ENCODE measurements around the gene ANKIB1.

Gene ANKIB1

DNA sequence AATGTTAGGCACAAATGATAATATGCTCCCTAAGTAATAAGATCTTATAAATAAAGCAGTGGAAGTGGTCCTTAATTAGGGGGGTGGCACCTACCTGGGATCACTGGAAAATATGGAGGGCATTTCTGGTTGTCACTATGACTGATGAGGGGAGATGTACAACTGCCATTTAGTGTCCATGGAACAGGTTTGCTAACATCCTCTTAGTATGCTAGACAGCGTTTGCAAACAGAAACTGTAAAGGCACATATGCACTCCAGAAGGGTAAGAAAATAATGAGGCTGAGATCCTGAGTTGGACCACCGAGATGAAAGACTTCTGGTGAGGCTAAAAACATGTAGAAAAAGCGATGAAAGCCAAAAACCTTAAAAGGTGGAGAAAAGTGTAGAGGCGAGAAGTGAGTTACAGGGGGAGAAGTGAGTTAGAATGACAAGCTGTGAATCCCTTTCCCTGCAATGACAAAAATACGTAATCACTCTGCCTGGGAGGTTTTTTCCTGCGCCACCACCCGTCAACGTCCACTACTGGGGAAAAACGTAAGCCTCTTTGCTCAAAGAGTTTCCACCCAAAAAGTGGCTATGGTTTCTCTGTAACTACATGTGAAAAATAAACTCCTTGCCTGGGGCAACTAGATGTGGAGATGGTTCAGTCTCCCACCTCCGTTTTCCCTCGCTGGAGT lies 827 bp upstream of the ANKIB1 start:
- CTCF ChIA-PET: interaction anchor here (0.6 to 1.6 kb wide), 5 partner anchors 67 to 383 kb away, joined by 3 to 9 read pairs (median 3); partner anchors contain the start of gene GATAD1

GRCh38 chr7:92246360-92247101 lies 757 bp downstream of the ANKIB1 start:
- TF ChIP-seq ZNF157 (tag by site-specific recombination; IDR thresholded peaks at IDR 0.05): no peak
- TF ChIP-seq ZFHX2 (tag by site-specific recombination; conservative IDR thresholded peaks at IDR 0.05): 0 out of 2 replicates have a peak, but pooled peaks have one; percentile 10
- peak; percentile 62 for TF ChIP-seq ZBTB17 (tag by site-specific recombination; IDR thresholded peaks at IDR 0.05)
- TF ChIP-seq GLI4 (tag by site-specific recombination; IDR thresholded peaks at IDR 0.05): no peak
- TF ChIP-seq, protein P1, sequence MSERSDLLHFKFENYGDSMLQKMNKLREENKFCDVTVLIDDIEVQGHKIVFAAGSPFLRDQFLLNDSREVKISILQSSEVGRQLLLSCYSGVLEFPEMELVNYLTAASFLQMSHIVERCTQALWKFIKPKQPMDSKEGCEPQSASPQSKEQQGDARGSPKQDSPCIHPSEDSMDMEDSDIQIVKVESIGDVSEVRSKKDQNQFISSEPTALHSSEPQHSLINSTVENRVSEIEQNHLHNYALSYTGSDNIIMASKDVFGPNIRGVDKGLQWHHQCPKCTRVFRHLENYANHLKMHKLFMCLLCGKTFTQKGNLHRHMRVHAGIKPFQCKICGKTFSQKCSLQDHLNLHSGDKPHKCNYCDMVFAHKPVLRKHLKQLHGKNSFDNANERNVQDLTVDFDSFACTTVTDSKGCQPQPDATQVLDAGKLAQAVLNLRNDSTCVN (tag by site-specific recombination; optimal IDR thresholded peaks at IDR 0.05): peak; percentile 4
- peak; percentile 57 for TF ChIP-seq ZNF335 (tag by site-specific recombination; conservative IDR thresholded peaks at IDR 0.05)
- peak; percentile 53 for TF ChIP-seq PRDM1 (tag by site-specific recombination; IDR thresholded peaks at IDR 0.05)
- TF ChIP-seq ZNF600 (tag by site-specific recombination; IDR thresholded peaks at IDR 0.05): peak; percentile 78
- TF ChIP-seq SCRT2 (tag by site-specific recombination; IDR thresholded peaks at IDR 0.05): no peak
- peaks cover 4% of the 10 kb centered on the region; the same call in 1 of the 2 replicates for H3K4me1 ChIP-seq (ENCODE audit: control insufficient read depth, insufficient read depth, low read length)
- ChIA-PET POLR2A (interaction anchor here (0.6 to 1.9 kb wide), 11 partner anchors 10 to 231 kb away, joined by 3 to 22 read pairs (median 5); partner anchors contain the start of genes CYP51A1 and GATAD1), CTCF (interaction anchor here (0.6 to 1.6 kb wide), 5 partner anchors 69 to 178 kb away, joined by 3 to 4 read pairs (median 4); no protein-coding TSS in a partner anchor)
- H3K4me3 ChIP-seq (ENCODE audit: low read depth, low read length): peak overlapping the region; percentile 93
- H3K9me3 ChIP-seq (ENCODE audit: control insufficient read depth, insufficient read depth, low read depth, low read length): no peaks in the 10 kb centered on the region
- peaks cover 0 to 11% of the 10 kb centered on the region in 2 experiments; a peak in 2 of 3 replicates for H3K36me3 ChIP-seq (ENCODE audit: control insufficient read depth in 2 of 2, insufficient read depth in 1 of 2, low read length in 2 of 2)
- peak overlapping the region; percentile 81 for H3K27ac ChIP-seq (ENCODE audit: extremely low read depth, low read depth, low read length)

More for the DNA sequence above, 827 bp upstream of the ANKIB1 start:
- TF ChIP-seq WT1 (tag by site-specific recombination; IDR thresholded peaks at IDR 0.05): no peak
- peak; percentile 87 for TF ChIP-seq PRDM1 (tag by site-specific recombination; IDR thresholded peaks at IDR 0.05)
- TF ChIP-seq ZNF658 (tag by site-specific recombination; IDR thresholded peaks at IDR 0.05): no peak
- no peak for TF ChIP-seq ZSCAN30 (tag by site-specific recombination; IDR thresholded peaks at IDR 0.05)
- TF ChIP-seq KLF16 (tag by site-specific recombination; IDR thresholded peaks at IDR 0.05): no peak
- 0 out of 2 replicates have a peak, but pooled peaks have one; percentile 34 for TF ChIP-seq GLIS1 (tag by site-specific recombination; IDR thresholded peaks at IDR 0.05)
- TF ChIP-seq YY2 (tag by site-specific recombination; IDR thresholded peaks at IDR 0.05): no peak
- no peak for TF ChIP-seq SP2 (tag by site-specific recombination; IDR thresholded peaks at IDR 0.05)
- H3K9me3 ChIP-seq (ENCODE audit: control insufficient read depth, insufficient read depth, low read depth, low read length): no peaks in the 10 kb centered on the region
- H3K4me1 ChIP-seq (ENCODE audit: control insufficient read depth, insufficient read depth, low read length): peaks cover 4% of the 10 kb centered on the region; the same call in 1 of the 2 replicates
- H3K36me3 ChIP-seq (ENCODE audit: control insufficient read depth in 2 of 2, insufficient read depth in 1 of 2, low read length in 2 of 2): peaks cover 13 to 27% of the 10 kb centered on the region in 2 experiments
- peak overlapping the region; percentile 93 for H3K4me3 ChIP-seq (ENCODE audit: low read depth, low read length)
- H3K27ac ChIP-seq (ENCODE audit: extremely low read depth, low read depth, low read length): peak overlapping the region; percentile 81
- POLR2A ChIA-PET: interaction anchor here (0.7 to 1.9 kb wide), 11 partner anchors 8 to 284 kb away, joined by 3 to 22 read pairs (median 4); partner anchors contain the start of genes CYP51A1, GATAD1, PEX1 and RBM48

- POLR2A ChIA-PET: no interaction called here
- Histone ChIP-seq H3K36me3 (ENCODE audit: control insufficient read depth in 2 of 2, insufficient read depth in 1 of 2, low read length in 2 of 2) (no peaks in the 10 kb centered on the region; a peak in 1 of 3 replicates), H3K27ac (ENCODE audit: extremely low read depth, low read depth, low read length) (no peak overlapping the region), H3K4me1 (ENCODE audit: control insufficient read depth, insufficient read depth, low read length) (no peaks in the 10 kb centered on the region), H3K4me3 (ENCODE audit: low read depth, low read length) (no peak overlapping the region), H3K9me3 (ENCODE audit: control insufficient read depth, insufficient read depth, low read depth, low read length) (no peaks in the 10 kb centered on the region)
- CTCF ChIA-PET: no interaction called here
- no peak for TF ChIP-seq ZNF211 (tag by site-specific recombination; IDR thresholded peaks at IDR 0.05; ENCODE audit: low read depth)
- no peak for TF ChIP-seq TRIM28 (IDR thresholded peaks at IDR 0.05; ENCODE audit: borderline replicate concordance, low read length)
- no peak for TF ChIP-seq ZFP69B (tag by site-specific recombination; IDR thresholded peaks at IDR 0.05)
- TF ChIP-seq ZNF707 (tag by site-specific recombination; IDR thresholded peaks at IDR 0.05): no peak
- TF ChIP-seq ZNF664 (tag by site-specific recombination; IDR thresholded peaks at IDR 0.05): no peak
- no peak for TF ChIP-seq ZNF600 (tag by site-specific recombination; IDR thresholded peaks at IDR 0.05)
- TF ChIP-seq ZNF555 (tag by site-specific recombination; conservative IDR thresholded peaks at IDR 0.05): no peak
- no peak for TF ChIP-seq ZNF132 (tag by site-specific recombination; IDR thresholded peaks at IDR 0.05; ENCODE audit: borderline replicate concordance)
- TF ChIP-seq, protein P2, sequence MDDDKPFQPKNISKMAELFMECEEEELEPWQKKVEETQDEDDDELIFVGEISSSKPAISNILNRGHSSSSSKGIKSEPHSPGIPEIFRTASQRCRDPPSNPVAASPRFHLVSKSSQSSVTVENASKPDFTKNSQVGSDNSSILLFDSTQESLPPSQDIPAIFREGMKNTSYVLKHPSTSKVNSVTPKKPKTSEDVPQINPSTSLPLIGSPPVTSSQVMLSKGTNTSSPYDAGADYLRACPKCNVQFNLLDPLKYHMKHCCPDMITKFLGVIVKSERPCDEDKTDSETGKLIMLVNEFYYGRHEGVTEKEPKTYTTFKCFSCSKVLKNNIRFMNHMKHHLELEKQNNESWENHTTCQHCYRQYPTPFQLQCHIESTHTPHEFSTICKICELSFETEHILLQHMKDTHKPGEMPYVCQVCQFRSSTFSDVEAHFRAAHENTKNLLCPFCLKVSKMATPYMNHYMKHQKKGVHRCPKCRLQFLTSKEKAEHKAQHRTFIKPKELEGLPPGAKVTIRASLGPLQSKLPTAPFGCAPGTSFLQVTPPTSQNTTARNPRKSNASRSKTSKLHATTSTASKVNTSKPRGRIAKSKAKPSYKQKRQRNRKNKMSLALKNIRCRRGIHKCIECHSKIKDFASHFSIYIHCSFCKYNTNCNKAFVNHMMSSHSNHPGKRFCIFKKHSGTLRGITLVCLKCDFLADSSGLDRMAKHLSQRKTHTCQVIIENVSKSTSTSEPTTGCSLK (tag by site-specific recombination; IDR thresholded peaks at IDR 0.05): no peak
- no peak for TF ChIP-seq ZNF654 (tag by site-specific recombination; IDR thresholded peaks at IDR 0.05; ENCODE audit: low read depth)
- no peak for TF ChIP-seq ZNF433 (tag by site-specific recombination; IDR thresholded peaks at IDR 0.05; ENCODE audit: low read depth)
- TF ChIP-seq ZNF37A (tag by site-specific recombination; IDR thresholded peaks at IDR 0.05): no peak
- TF ChIP-seq ZNF677 (tag by site-specific recombination; IDR thresholded peaks at IDR 0.05): no peak
- no peak for TF ChIP-seq ZEB2 (tag by site-specific recombination; IDR thresholded peaks at IDR 0.05)
Measured at GRCh38 chr7:92250603-92251002, 4.8 kb downstream of the ANKIB1 start.

Data from HEK293 (cell line).